Neuron (in vitro differentiated cells): ENCODE results near the gene C2.
"Not testable (repeated sequence)": the region's sequence is repeated elsewhere in the genome, so short reads cannot be mapped to it uniquely, and the experiment has no call there.

Source experiments
- H2AFZ ChIP-seq: one replicate; pipeline ENCODE4 v1.6.1; 2013; ENCODE audit warnings: low read depth, mild to moderate bottlenecking, inconsistent platforms, low read length, moderate library complexity
- H3K27me3 ChIP-seq: one replicate; pipeline ENCODE4 v1.6.1; 2013; ENCODE audit warnings: low read length; ENCODE audit not compliant: insufficient read depth
- H3K36me3 ChIP-seq: one replicate; pipeline ENCODE4 v1.6.1; 2013; ENCODE audit warnings: low read length; ENCODE audit not compliant: insufficient read depth
- H3K4me1 ChIP-seq: one replicate; pipeline ENCODE4 v1.6.1; 2013; ENCODE audit warnings: low read length; ENCODE audit not compliant: insufficient read depth
- H3K4me3 ChIP-seq: 2 replicates; pipeline ENCODE4 v1.5.1; 2013; ENCODE audit warnings: mild to moderate bottlenecking, low read length, moderate library complexity
- H3K9me3 ChIP-seq: one replicate; pipeline ENCODE4 v1.6.1; 2013; ENCODE audit warnings: low read length

The C2 gene

GRCh38 chr6:31901953-31902643 is 25.4 kb upstream of the C2 start, which contains the start of gene ZBTB12:
TSS of gene ZBTB12 (minus strand) at chr6:31902086. CDS start at chr6:31901305, 781 bp downstream.
- no peaks in the 10 kb centered on the region for H3K27me3 ChIP-seq
- H3K36me3 ChIP-seq = peaks cover 4% of the 10 kb centered on the region
- H2AFZ ChIP-seq = peak within 1 kb of the TSS; percentile 50
- H3K9me3 ChIP-seq = no peaks in the 10 kb centered on the region
- H3K4me1 ChIP-seq = peaks cover 28% of the 10 kb centered on the region
- H3K4me3 ChIP-seq = peak within 1 kb of the TSS; percentile 85

GRCh38 chr6:31903957-31904356 is 23.6 kb upstream of the C2 start:
- Histone ChIP-seq H2AFZ (no peak overlapping the region), H3K27me3 (no peaks in the 10 kb centered on the region), H3K4me1 (peaks cover 20% of the 10 kb centered on the region), H3K36me3 (peaks cover 4% of the 10 kb centered on the region), H3K9me3 (no peaks in the 10 kb centered on the region), H3K4me3 (no peak overlapping the region)

DNA sequence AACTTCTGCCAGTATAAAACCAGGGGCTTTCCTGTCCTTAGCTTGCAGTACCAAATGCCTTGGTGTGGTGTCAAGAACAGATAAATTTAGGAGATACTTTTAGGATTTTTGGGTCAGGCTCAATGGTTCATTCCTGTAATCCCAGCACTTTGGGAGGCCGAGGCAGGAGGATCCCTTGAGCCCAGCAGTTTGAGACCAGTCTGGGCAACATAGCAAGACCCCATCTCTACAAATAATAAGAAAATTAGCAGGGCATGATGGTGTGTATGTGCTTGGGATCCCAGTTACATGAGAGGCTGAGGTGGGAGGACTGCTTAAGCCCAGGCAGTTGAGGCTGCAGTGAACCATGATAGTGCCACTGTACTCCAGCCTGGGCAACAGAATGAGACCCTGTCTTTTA is 22.5 kb upstream of the C2 start:
- Histone ChIP-seq H2AFZ (no peak overlapping the region), H3K27me3 (no peaks in the 10 kb centered on the region), H3K36me3 (no peaks in the 10 kb centered on the region), H3K4me3 (no peak overlapping the region), H3K4me1 (peaks cover 13% of the 10 kb centered on the region), H3K9me3 (no peaks in the 10 kb centered on the region)

DNA sequence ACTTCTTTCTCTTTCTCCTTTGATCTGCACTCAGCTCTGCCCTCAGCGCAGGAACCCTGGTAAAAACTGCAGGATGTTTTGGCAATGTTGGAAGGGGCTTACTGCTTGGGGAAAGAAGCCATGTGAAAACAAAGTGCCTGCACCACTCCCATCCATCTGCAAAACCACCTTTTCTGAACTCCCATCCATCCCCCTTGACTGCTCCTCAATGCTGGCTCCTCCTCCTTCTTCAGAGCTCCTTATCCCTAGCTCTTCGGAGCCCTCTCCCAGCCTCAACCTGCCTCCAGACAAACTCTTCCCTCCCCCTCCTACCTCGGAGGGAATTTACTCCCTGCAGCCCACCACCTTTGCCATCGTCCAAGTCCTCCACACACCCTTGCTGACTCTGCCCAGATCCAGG is 21.4 kb upstream of the C2 start:
- Histone ChIP-seq H3K27me3 (no peaks in the 10 kb centered on the region), H2AFZ (no peak overlapping the region), H3K4me1 (peaks cover 8% of the 10 kb centered on the region), H3K36me3 (no peaks in the 10 kb centered on the region), H3K4me3 (no peak overlapping the region), H3K9me3 (no peaks in the 10 kb centered on the region)

- H3K4me3 ChIP-seq, H3K27me3 ChIP-seq, H2AFZ ChIP-seq, H3K4me1 ChIP-seq, H3K9me3 ChIP-seq, H3K36me3 ChIP-seq: not testable (repeated sequence)
Measured at GRCh38 chr6:31906727-31907126, 20.8 kb upstream of the C2 start.

DNA sequence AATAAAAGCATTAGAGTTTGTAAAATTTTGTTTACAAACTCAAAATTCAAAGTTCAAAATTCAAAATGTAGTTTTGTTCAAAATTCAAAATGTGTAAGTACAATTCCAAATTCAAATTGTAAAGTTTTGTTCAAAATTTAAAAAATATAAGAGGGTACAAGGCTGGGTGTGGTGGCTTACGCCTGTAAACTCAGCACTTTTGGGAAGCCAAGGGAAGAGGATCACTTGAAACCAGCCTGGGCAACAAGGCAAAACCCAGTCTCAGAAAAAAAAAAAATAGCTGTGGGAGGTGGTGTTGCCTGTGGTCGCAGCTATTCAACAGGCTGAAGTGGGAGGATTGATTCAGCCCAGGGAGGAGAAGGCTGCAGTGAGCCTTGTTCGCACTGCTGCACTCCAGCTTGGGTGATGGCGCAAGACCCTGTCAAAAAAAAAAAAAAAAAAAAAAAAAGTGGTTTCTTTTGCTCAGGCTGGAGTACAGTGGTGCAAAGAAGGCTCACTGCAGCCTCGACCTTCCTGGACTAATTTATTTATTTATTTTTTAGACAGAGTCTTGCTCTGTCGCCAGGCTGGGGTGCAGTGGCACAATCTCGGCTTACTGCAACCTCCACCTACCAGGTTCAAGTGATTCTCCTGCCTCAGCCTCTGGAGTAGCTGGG is 20.2 kb upstream of the C2 start:
- Histone ChIP-seq H3K9me3 (no peaks in the 10 kb centered on the region), H3K4me3 (no peak overlapping the region), H3K27me3 (no peaks in the 10 kb centered on the region), H3K36me3 (no peaks in the 10 kb centered on the region), H3K4me1 (peaks cover 9% of the 10 kb centered on the region), H2AFZ (no peak overlapping the region)

DNA sequence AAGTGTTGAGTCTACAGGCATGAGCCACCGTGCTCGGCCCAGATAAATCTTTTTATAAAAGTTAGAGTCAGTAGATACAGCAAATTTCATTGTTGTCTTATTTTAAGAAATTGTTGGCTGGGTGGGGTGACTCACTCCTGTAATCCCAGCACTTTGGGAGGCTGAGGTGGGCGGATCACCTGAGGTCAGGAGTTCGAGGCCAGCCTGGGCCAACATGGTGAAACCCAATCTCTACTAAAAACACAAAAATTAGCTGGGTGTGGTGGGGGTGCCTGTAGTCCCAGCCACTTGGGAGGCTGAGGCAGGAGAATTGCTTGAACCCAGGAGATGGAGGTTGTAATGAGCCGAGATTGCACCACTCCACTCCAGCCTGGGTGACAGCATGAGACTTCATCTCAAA is 19.3 kb upstream of the C2 start:
- H3K4me1 ChIP-seq, H3K4me3 ChIP-seq, H2AFZ ChIP-seq, H3K36me3 ChIP-seq, H3K27me3 ChIP-seq, H3K9me3 ChIP-seq: not testable (repeated sequence)

DNA sequence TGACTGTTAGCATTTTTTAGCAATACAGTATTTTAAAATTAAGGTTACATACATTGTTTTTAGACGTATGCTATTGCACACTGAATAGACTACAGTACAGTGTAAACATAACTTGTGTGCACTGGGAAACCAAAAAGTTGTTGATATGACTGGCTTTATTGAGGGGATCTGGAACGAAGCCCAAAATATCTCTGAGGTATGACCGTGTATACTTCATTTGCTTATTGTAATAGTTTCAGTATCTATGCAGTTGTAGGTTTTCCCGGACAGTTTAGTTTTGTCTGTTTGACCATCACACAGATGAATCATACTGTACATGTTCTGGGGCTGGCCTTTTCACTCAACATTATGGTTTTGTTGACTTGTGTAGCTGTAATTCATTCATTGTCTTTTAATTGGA is 18.7 kb upstream of the C2 start:
- H3K4me3 ChIP-seq = no peak overlapping the region
- H3K36me3 ChIP-seq = no peaks in the 10 kb centered on the region
- H3K9me3 ChIP-seq = no peaks in the 10 kb centered on the region
- no peaks in the 10 kb centered on the region for H3K27me3 ChIP-seq
- peaks cover 3% of the 10 kb centered on the region for H3K4me1 ChIP-seq
- H2AFZ ChIP-seq = no peak overlapping the region

DNA sequence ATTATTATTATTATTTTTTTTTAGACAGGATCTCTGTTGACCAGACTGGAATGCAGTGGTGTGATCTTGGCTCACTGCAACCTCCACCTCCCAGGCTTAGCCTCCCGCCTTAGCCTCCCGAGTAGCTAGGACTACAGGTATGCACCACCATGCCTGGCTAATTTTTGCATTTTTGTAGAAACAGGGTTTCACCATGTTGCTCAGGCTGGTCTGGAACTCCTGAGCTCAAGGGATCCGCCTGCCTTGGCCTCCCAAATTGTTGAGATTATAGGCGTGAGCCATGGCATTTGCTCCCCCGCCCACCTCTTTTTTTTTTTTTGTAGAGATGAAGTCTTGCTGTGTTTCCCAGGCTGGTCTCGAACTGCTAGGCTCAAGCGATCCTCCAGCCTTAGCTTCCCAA is 18.2 kb upstream of the C2 start:
- H3K27me3 ChIP-seq, H3K4me3 ChIP-seq, H3K9me3 ChIP-seq, H3K36me3 ChIP-seq, H3K4me1 ChIP-seq, H2AFZ ChIP-seq: not testable (repeated sequence)

- Histone ChIP-seq H3K4me3 (no peak overlapping the region), H3K36me3 (no peaks in the 10 kb centered on the region), H3K4me1 (peaks cover 3% of the 10 kb centered on the region), H3K27me3 (no peaks in the 10 kb centered on the region), H3K9me3 (peaks cover 3% of the 10 kb centered on the region), H2AFZ (no peak overlapping the region)
Measured at GRCh38 chr6:31911826-31912585, 15.5 kb upstream of the C2 start.

GRCh38 chr6:31915351-31915750 is 12.2 kb upstream of the C2 start:
- H3K36me3 ChIP-seq = no peaks in the 10 kb centered on the region
- H3K4me3 ChIP-seq = no peak overlapping the region
- no peak overlapping the region for H2AFZ ChIP-seq
- peaks cover 3% of the 10 kb centered on the region for H3K4me1 ChIP-seq
- H3K9me3 ChIP-seq = peaks cover 3% of the 10 kb centered on the region
- H3K27me3 ChIP-seq = no peaks in the 10 kb centered on the region

DNA sequence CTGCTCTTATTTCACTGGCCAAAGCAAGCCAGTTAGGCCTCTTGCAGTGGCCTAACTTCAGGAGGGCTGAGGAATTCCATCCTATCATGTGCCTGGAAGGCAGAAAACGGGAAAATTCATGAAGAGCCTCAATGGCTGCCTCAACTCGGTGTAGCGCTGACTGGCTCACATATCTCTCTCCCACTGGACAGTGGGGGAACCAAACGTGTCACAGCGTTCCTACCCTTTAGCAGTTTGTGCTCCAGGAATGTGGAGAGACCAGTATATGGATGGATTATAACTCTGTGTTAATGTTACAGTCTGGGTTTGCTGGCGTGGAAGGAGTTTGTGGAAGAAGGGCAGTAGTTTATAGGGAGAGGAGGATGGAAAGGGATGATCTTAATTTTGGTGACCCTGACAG is 11.8 kb upstream of the C2 start:
- Histone ChIP-seq H3K36me3 (no peaks in the 10 kb centered on the region), H3K4me1 (peaks cover 3% of the 10 kb centered on the region), H3K9me3 (peaks cover 3% of the 10 kb centered on the region), H3K27me3 (no peaks in the 10 kb centered on the region), H3K4me3 (no peak overlapping the region), H2AFZ (no peak overlapping the region)

GRCh38 chr6:31918069-31918720 is 9.3 kb upstream of the C2 start:
- no peaks in the 10 kb centered on the region for H3K36me3 ChIP-seq
- H3K9me3 ChIP-seq = peaks cover 3% of the 10 kb centered on the region
- H3K27me3 ChIP-seq = no peaks in the 10 kb centered on the region
- no peak overlapping the region for H2AFZ ChIP-seq
- no peaks in the 10 kb centered on the region for H3K4me1 ChIP-seq
- no peak overlapping the region for H3K4me3 ChIP-seq
